GOT3 (cell line): ENCODE measurements around the gene CTSS.
"Not testable (repeated sequence)": the region's sequence is repeated elsewhere in the genome, so short reads cannot be mapped to it uniquely, and the experiment has no call there.

Experiments
- DNase-seq: peaks from one replicate; lab custom pipeline; 2025; ENCODE audit warnings: mixed read lengths; lab: John Stamatoyannopoulos, UW

The CTSS gene

GRCh38 chr1:150765296-150765976 lies at the start of gene CTSS:
TSS of gene CTSS (minus strand) at chr1:150765778. CDS start at chr1:150764763, 1,015 bp downstream.
- DNase-seq, result no peak

DNA sequence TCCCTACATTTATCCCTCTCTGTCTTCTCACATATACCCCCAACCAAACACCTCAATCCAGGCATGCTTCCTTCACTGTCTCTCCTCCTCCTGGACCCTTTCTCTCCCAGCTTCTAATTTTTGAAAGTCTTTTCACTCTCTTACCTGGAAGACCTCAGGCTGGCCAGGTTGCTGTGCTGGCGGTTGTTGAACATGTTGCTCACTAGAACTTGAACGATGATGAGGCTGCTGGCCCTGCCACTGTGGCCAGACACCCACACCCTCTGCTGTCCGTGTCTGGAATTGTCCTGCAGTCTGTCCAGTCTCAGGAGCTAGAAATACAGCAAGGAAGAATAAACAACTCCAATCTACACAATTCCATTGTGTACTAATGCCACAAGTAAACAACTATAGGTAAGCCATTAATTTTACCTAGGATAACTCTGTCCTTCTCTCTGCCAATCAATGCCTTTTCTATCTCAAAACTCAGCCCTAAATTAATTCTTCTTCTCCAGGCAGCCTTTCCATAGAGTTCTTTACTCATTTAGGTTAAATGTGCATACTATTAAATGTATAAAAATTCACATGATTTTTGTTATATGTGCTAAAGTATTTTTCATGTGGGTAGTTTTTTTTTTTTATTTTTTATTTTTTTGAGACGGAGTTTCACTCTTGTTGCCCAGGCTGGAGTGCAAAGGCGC lies 47.6 kb upstream of the CTSS start:
- peak; percentile 16 for DNase-seq

GRCh38 chr1:150810958-150811659 lies 45.5 kb upstream of the CTSS start:
- no peak for DNase-seq

- no peak for DNase-seq
Measured at GRCh38 chr1:150809651-150810050, 44.1 kb upstream of the CTSS start.

GRCh38 chr1:150808846-150809245 lies 43.3 kb upstream of the CTSS start:
- DNase-seq, result no peak

GRCh38 chr1:150808121-150808520 lies 42.5 kb upstream of the CTSS start, which contains the start of gene CTSK:
TSS of gene CTSK (minus strand) at chr1:150808260. CDS start at chr1:150806805, 1,455 bp downstream.
- DNase-seq, result no peak

GRCh38 chr1:150807249-150808023 lies 41.9 kb upstream of the CTSS start:
- DNase-seq, result no peak

DNA sequence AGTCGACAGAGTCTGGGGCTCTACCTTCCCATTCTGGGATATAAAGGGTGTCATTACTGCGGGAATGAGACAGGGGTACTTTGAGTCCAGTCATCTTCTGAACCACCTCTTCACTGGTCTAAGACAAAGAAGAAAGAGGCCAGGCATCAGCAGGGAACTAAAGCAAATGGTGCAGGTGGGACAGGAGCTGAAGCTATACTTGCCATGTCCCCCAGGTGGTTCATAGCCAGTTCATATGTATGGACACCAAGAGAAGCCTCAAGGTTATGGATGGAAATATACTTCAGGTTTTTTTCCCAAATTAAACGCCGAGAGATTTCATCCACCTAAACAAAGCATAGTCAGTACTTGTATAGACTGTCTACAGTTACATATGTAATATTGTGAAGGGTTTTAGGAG lies 40.3 kb upstream of the CTSS start:
- DNase-seq, result no peak

GRCh38 chr1:150804671-150805070 lies 39.1 kb upstream of the CTSS start:
- no peak for DNase-seq

DNA sequence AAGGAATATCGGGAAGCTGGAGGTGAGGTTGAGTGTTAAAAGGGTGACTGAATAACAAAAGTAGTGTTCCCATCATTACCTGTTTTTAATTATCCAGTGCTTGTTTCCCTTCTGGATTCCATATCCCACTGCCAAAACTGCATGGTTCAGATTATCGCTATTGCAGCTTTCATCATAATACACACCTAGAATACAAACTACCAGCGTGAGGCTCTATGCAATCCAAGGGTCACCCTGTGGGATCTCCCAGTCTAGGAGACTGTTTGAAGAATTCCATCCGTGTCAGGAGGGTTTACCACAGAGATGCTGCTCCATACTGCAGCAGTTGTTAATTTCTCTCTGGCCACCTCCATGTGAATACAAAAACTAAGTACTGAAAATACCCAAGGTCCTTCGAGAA lies 33.5 kb upstream of the CTSS start:
- no peak for DNase-seq

DNA sequence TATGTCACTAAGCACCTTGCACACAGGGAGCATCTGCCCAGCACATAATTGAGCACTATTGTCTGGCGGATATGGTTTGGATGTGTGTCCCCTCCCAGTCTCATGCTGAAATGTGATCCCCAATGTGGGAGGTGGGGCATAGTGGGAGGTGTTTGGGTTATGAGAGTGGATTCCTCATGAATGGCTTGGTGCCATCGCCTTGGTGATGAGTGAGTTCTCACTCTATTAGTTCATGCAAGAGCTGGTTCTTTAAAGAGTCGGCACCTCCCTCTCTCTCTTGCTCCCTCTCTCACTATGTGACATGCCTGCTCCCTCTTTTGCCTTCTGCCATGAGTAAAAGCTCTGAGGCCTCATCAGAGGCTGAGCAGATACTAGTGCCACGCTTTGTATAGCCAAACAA lies 32.9 kb upstream of the CTSS start:
- no peak for DNase-seq

DNA sequence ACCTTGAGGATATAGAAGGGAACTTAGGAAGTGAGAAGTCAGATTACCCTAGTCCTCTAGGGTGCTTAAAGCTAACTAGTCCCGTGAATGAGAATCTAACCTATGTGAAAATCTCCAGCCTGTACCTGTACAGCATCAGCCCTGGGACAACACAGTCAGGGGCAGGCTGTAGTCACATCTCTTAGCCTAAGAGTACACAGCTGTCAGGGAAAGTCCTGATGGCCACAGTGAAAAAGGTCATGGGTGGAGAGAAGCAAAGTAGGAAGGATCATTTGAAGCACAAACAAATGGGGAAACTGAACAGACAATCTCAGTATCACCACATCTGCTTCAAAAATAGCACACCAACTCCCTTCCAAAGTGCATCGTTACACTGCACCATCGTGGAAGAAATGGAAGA lies 30.8 kb upstream of the CTSS start:
- DNase-seq, result no peak

DNA sequence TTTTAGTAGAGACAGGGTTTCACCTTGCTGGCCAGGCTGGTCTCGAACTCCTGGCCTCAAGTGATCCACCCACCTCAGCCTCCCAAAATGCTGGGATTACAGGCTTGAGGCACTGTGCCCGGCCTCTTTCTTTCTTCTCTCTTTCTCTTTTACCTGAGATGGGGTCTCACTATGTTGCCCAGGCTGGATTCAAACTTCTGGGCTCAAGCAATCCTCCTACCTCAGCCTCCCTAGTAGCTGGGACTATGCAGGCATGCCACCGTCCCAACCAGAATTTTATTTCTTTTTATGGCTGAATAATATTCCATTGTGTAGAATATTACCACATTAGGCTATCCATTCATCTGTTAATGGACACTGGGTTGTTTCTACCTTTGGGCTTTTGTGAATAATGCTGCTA lies 28.2 kb upstream of the CTSS start:
- not testable (repeated sequence) for DNase-seq

GRCh38 chr1:150793221-150793620 lies 27.6 kb upstream of the CTSS start:
- no peak for DNase-seq

DNA sequence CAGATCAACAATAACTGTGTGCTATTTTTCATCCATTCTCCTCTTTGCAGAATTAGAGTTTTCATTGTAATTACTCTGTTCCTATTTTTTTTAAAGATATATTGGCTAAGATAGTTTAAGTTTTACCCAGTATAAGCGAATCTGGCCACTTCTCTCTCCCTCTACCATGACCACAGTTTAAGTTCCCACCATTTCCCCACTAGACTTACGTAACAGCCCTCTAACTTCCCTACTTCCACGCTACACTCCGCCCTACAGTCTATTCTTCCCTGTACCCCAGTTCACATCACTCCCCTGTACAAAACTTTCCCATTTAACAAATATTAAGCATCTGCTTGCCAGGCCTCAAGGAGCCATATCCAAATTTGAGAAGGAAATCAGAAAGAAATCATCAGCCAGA lies 26.0 kb upstream of the CTSS start:
- no peak for DNase-seq

DNA sequence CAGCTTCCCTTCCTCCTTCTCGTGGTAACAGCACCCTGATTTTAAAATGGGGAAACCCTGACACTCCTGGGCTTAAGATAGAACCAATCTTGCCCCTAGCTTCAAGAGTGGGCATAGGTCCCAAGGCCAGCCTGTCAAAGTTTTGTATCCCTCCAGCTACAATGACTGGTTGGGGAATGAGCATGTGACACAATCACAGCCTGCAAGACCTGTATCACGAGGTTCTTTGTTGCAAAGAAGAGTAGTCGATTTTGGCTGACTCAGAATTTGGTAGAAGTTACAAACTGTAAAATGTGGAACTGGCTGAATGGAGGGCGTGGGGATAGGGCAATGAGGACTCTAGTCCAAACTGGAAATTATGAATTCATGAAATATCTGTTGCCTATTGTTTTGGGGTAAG lies 23.8 kb upstream of the CTSS start:
- DNase-seq, result no peak

- no peak for DNase-seq
Measured at GRCh38 chr1:150788946-150789345, 23.4 kb upstream of the CTSS start.

GRCh38 chr1:150787455-150787854 lies 21.9 kb upstream of the CTSS start:
- no peak for DNase-seq

GRCh38 chr1:150780510-150780909 lies 14.9 kb upstream of the CTSS start:
- DNase-seq, result no peak

- no peak for DNase-seq
Measured at GRCh38 chr1:150778409-150778808, 12.8 kb upstream of the CTSS start.

GRCh38 chr1:150777544-150777943 lies 12.0 kb upstream of the CTSS start:
- DNase-seq, result no peak

- not testable (repeated sequence) for DNase-seq
Measured at GRCh38 chr1:150775931-150776505, 10.4 kb upstream of the CTSS start.
